Smooth muscle cell (in vitro differentiated cells): ENCODE results near the gene GRIA3. TPM values are rescaled to one million over a fixed set of nuclear protein-coding genes. Genes with fewer than 3 reads are reported as not detected.

Experiments
- DNase-seq: peaks from one replicate; lab custom pipeline; 2025; ENCODE audit not compliant: unreplicated experiment; lab: John Stamatoyannopoulos, UW
- H2AFZ ChIP-seq: fragments of 200-600 bp; sonication (generic); 2 replicates; pipeline ENCODE4 v1.6.0; 2016; ENCODE audit warnings: antibody characterized with exemption, low read depth, mild to moderate bottlenecking
- H3F3A ChIP-seq: fragments of 200-600 bp; sonication (generic); 2 replicates; pipeline ENCODE4 v1.6.0; 2017; ENCODE audit warnings: antibody characterized with exemption, low read depth
- H3K27ac ChIP-seq: fragments of 200-600 bp; sonication (generic); 2 replicates; pipeline ENCODE4 v1.5.1; 2016; ENCODE audit warnings: low read depth, mild to moderate bottlenecking
- H3K27me3 ChIP-seq: fragments of 200-600 bp; sonication (generic); 2 replicates; pipeline ENCODE4 v1.6.1; 2016; ENCODE audit warnings: low read depth, mild to moderate bottlenecking
- H3K36me3 ChIP-seq: fragments of 200-600 bp; sonication (generic); 2 replicates; pipeline ENCODE4 v1.5.1; 2016; ENCODE audit warnings: low read depth
- H3K4me1 ChIP-seq: fragments of 200-600 bp; sonication (generic); 2 replicates; pipeline ENCODE4 v1.5.1; 2016; ENCODE audit warnings: low read depth
- H3K4me2 ChIP-seq: fragments of 200-600 bp; sonication (generic); 2 replicates; pipeline ENCODE4 v1.6.0; 2016; ENCODE audit warnings: mild to moderate bottlenecking
- H3K4me3 ChIP-seq: fragments of 200-600 bp; sonication (generic); 2 replicates; pipeline ENCODE4 v1.5.1; 2016; ENCODE audit warnings: mild to moderate bottlenecking
- H3K79me2 ChIP-seq: fragments of 200-600 bp; sonication (generic); 2 replicates; pipeline ENCODE4 v1.6.0; 2016; ENCODE audit warnings: low read depth, mild to moderate bottlenecking
- H3K9ac ChIP-seq: fragments of 200-600 bp; sonication (generic); 2 replicates; pipeline ENCODE4 v1.6.0; 2016; ENCODE audit warnings: low read depth
- H3K9me3 ChIP-seq: fragments of 200-600 bp; sonication (generic); replicated peaks from 2 replicates; pipeline ENCODE4 v1.5.1; 2016; ENCODE audit warnings: low read depth
- H4K20me1 ChIP-seq: fragments of 200-600 bp; sonication (generic); 2 replicates; pipeline ENCODE4 v1.6.0; 2016; ENCODE audit warnings: low read depth
- WGBS: methylation state at CpG from one replicate; pipeline ENCODE4 v1.1.7; 2016; ENCODE audit warnings: low lambda C conversion rate; 5-methylcytosine and 5-hydroxymethylcytosine counted together
- polyA plus RNA-seq: library from polyadenylated mRNA; unstranded; fragments of >200 nt; fragmentation: Nextera tagmentation; extraction: Ambion mirVana; gene quantifications from 2 replicates; pipeline ENCODE4 v1.2.1, GENCODE V29; 2016
- total RNA-seq: library from RNA; depleted of rRNA; stranded (reverse); fragments of >200 nt; gene quantifications from 2 replicates; pipeline ENCODE4 v1.2.3, GENCODE V29; 2014
- TF ChIP-seq, protein P1 (sequence below): fragments of 200-600 bp; sonication (generic); IDR thresholded peaks from 2 replicates; pipeline ENCODE4 v1.5.1; 2017; ENCODE audit warnings: borderline replicate concordance, mild to moderate bottlenecking, antibody characterized with exemption; ENCODE audit not compliant: insufficient read depth, poor library complexity, severe bottlenecking

GRIA3 gene
- total RNA-seq, result 7.2 and 12.6 TPM in 2 replicates
- 12.3 and 12.7 TPM in 2 replicates for polyA plus RNA-seq

DNA sequence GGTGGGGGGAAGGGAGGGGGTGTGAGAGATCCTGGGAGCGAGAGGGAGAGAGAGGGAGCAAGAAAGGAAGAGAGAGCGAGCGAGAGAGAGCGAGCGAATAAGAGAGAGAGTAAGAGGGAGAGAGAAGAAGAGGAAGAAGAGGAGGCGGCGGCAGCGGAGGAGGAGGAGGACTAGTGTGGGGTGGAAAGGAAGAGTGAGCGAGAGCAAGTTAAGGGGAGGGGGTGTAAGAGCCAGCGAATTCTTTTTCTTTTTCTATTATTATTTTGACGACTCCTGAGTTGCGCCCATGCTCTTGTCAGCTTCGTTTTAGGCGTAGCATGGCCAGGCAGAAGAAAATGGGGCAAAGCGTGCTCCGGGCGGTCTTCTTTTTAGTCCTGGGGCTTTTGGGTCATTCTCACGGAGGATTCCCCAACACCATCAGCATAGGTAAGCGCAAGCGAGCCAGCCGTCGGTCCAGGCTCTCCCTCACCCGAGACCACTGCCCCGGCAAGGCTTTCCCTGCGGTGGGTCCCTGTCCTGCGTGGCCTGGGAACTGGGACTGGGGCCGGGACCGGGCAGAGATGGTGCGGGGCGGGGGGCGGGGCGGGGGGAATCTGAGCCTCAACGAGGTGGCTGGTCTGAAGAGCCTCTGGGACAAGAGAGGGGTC lies at the start of gene GRIA3:
TSS of gene GRIA3 (plus strand) at position 60 of the 647 bp plus-strand sequence. CDS start at position 318, 258 bp downstream.
- H3K27ac ChIP-seq, result peak within 1 kb of the TSS; percentile 65
- no peaks in the 10 kb centered on the region for H3F3A ChIP-seq
- H3K4me3 ChIP-seq, result peak within 1 kb of the TSS; percentile 57
- 29% methylated on average over 21 of the region's 33 CpGs for WGBS
- peaks cover 3% of the 10 kb centered on the region for H3K4me1 ChIP-seq
- H3K9me3 ChIP-seq, result no peaks in the 10 kb centered on the region
- peak within 1 kb of the TSS; percentile 85 for H3K4me2 ChIP-seq
- TF ChIP-seq, protein P1, sequence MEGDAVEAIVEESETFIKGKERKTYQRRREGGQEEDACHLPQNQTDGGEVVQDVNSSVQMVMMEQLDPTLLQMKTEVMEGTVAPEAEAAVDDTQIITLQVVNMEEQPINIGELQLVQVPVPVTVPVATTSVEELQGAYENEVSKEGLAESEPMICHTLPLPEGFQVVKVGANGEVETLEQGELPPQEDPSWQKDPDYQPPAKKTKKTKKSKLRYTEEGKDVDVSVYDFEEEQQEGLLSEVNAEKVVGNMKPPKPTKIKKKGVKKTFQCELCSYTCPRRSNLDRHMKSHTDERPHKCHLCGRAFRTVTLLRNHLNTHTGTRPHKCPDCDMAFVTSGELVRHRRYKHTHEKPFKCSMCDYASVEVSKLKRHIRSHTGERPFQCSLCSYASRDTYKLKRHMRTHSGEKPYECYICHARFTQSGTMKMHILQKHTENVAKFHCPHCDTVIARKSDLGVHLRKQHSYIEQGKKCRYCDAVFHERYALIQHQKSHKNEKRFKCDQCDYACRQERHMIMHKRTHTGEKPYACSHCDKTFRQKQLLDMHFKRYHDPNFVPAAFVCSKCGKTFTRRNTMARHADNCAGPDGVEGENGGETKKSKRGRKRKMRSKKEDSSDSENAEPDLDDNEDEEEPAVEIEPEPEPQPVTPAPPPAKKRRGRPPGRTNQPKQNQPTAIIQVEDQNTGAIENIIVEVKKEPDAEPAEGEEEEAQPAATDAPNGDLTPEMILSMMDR, result no peak
- no peaks in the 10 kb centered on the region for H3K27me3 ChIP-seq
- peak within 1 kb of the TSS; percentile 69 for H2AFZ ChIP-seq
- no peaks in the 10 kb centered on the region for H3K36me3 ChIP-seq
- peak; percentile 19 for DNase-seq
- H3K9ac ChIP-seq, result peak within 1 kb of the TSS; percentile 54
- H4K20me1 ChIP-seq, result no peaks in the 10 kb centered on the region
- no peaks in the 10 kb centered on the region for H3K79me2 ChIP-seq

DNA sequence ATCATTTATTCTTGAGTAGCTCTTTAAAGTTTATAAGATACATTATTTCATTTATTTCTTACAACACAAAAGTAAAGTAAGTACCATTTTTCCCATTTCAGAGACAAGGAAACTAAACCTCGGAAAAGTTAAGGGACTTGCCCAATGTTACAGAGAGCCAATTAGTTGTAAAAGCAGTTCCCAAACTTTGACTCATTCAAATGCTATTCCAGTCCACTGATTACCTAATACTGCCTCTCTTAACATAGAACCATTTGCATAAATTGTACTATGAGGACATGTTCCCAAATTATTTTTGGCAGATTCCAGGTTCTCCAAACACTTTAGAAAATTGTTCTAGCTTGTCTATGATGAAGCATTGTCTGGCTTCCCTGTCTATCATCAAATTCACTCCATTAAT lies 45.6 kb upstream of the GRIA3 start:
- Histone ChIP-seq H3K4me1 (no peaks in the 10 kb centered on the region), H3K27ac (no peak overlapping the region), H3K4me3 (no peak overlapping the region), H4K20me1 (no peaks in the 10 kb centered on the region), H3F3A (no peaks in the 10 kb centered on the region), H3K27me3 (no peaks in the 10 kb centered on the region), H3K9me3 (no peaks in the 10 kb centered on the region), H3K4me2 (no peak overlapping the region), H3K36me3 (no peaks in the 10 kb centered on the region), H3K79me2 (no peaks in the 10 kb centered on the region), H3K9ac (no peak overlapping the region), H2AFZ (no peak overlapping the region)
- DNase-seq, result no peak
- WGBS, result 36% methylated on average over 1 of the region's 1 CpG
- TF ChIP-seq, protein P1, result no peak

DNA sequence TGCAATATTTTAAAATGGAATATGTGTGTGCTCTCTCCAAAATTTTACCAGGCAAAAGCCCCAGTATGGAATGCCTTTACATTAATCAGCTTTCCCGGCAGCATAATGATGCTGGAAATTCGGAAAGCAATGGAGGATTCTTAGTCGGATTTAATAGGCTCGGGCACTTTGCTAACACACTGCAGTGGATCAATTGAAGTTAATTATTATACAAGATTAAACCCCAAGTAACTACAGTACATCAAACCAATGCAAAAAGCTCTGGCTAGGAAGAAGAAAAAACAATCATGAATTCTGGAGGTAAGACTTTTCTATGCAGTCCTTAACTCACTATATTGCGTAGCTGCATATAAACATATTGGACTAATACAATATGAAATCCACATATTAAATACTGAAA lies 43.6 kb upstream of the GRIA3 start:
- H3K36me3 ChIP-seq, result no peaks in the 10 kb centered on the region
- H3K4me1 ChIP-seq, result no peaks in the 10 kb centered on the region
- no peak overlapping the region for H3K4me2 ChIP-seq
- H3K9me3 ChIP-seq, result no peaks in the 10 kb centered on the region
- TF ChIP-seq, protein P1, result no peak
- no peaks in the 10 kb centered on the region for H3F3A ChIP-seq
- no peaks in the 10 kb centered on the region for H3K27me3 ChIP-seq
- H2AFZ ChIP-seq, result no peak overlapping the region
- DNase-seq, result no peak
- no peaks in the 10 kb centered on the region for H4K20me1 ChIP-seq
- no peak overlapping the region for H3K4me3 ChIP-seq
- WGBS, result 86% methylated on average over 5 of the region's 5 CpGs
- H3K9ac ChIP-seq, result no peak overlapping the region
- H3K27ac ChIP-seq, result no peak overlapping the region
- H3K79me2 ChIP-seq, result no peaks in the 10 kb centered on the region

DNA sequence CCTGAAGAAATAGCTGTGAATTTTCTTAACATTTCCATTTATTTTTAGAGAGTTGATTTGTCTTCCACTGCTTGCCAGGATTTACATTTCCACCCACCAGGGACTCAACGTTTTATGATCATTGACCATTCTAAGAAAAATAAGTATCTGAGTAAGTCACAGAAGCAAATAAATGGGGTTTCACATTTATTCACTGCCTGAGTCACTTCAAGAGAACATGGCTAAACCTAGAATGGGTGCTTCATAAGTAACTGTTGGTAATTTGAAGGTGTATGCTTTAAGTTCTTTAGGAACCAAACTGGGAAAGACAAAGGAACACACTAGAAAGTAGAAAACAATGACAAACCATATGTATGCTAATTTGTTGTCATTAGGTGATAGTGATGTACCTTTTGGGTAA lies 43.2 kb upstream of the GRIA3 start:
- no peak overlapping the region for H3K27ac ChIP-seq
- H4K20me1 ChIP-seq, result no peaks in the 10 kb centered on the region
- whole genome bisulfite sequencing, result 32% methylated on average over 1 of the region's 1 CpG
- no peaks in the 10 kb centered on the region for H3K4me1 ChIP-seq
- no peak overlapping the region for H2AFZ ChIP-seq
- H3K4me3 ChIP-seq, result no peak overlapping the region
- H3K36me3 ChIP-seq, result no peaks in the 10 kb centered on the region
- no peaks in the 10 kb centered on the region for H3K9me3 ChIP-seq
- no peak overlapping the region for H3K9ac ChIP-seq
- no peaks in the 10 kb centered on the region for H3K79me2 ChIP-seq
- H3K27me3 ChIP-seq, result no peaks in the 10 kb centered on the region
- TF ChIP-seq, protein P1, result no peak
- DNase-seq, result no peak
- no peak overlapping the region for H3K4me2 ChIP-seq
- no peaks in the 10 kb centered on the region for H3F3A ChIP-seq
